Activated CD4-positive, alpha-beta T cell treated with anti-CD3 and anti-CD28 coated beads, Interleukin-2, Interleukin-4, amounts not matched to agents 100 ng/mL and 50 ng/mL, durations not matched to agents 16 hours and 8 hours (primary cell): Measurements from ENCODE around the gene LCE3C.
"Not testable (repeated sequence)": the region's sequence is repeated elsewhere in the genome, so short reads cannot be mapped to it uniquely, and the experiment has no call there.

Experiments
- DNase-seq: peaks from one replicate; pipeline ENCODE4 v3.0.0-alpha.2; 2020; ENCODE audit warnings: low spot score

LCE3C gene

GRCh38 chr1:152599934-152600333, at the start of gene LCE3C:
LCE3C (plus strand) TSS chr1:152600234; CDS start chr1:152600732, 498 bp downstream.
- no peak for DNase-seq

GRCh38 chr1:152565115-152565514, 34.9 kb upstream of the LCE3C start:
- peak; percentile 25 for DNase-seq

GRCh38 chr1:152565535-152566215, 34.4 kb upstream of the LCE3C start:
- no peak for DNase-seq

- no peak for DNase-seq
These were observed 33.4 kb upstream of the LCE3C start, which contains the start of gene LCE3E for GRCh38 chr1:152566681-152567080. LCE3E (minus strand) TSS chr1:152566780; CDS start chr1:152566208, 572 bp downstream.

GRCh38 chr1:152577168-152577567, 22.9 kb upstream of the LCE3C start:
- peak; percentile 88 for DNase-seq

- not testable (repeated sequence) for DNase-seq
These were observed 20.5 kb upstream of the LCE3C start for GRCh38 chr1:152579526-152579925.

- DNase-seq, result no peak
These were observed 19.6 kb upstream of the LCE3C start, which contains the start of gene LCE3D for GRCh38 chr1:152580433-152580832. LCE3D (minus strand) TSS chr1:152580516; CDS start chr1:152579936, 580 bp downstream.

- no peak for DNase-seq
These were observed 17.4 kb upstream of the LCE3C start for GRCh38 chr1:152582647-152583046.

- DNase-seq, result no peak
These were observed 14.4 kb upstream of the LCE3C start for GRCh38 chr1:152585586-152585985.

GRCh38 chr1:152596986-152597385, 3.0 kb upstream of the LCE3C start:
- DNase-seq, result no peak

- DNase-seq, result no peak
These were observed 13.5 kb downstream of the LCE3C start, which contains the start of gene LCE3B for GRCh38 chr1:152613511-152613910. LCE3B (plus strand) TSS chr1:152613811; CDS start chr1:152613811, 0 bp downstream.

GRCh38 chr1:152621993-152622392, 22.0 kb downstream of the LCE3C start:
- DNase-seq, result no peak

- peak; percentile 17 for DNase-seq
These were observed 22.8 kb downstream of the LCE3C start, which contains the start of gene LCE3A for GRCh38 chr1:152622803-152623202. LCE3A (minus strand) TSS chr1:152623103; CDS start chr1:152623103, 0 bp downstream.

- peak; percentile 31 for DNase-seq
These were observed 23.3 kb downstream of the LCE3C start for GRCh38 chr1:152623203-152623844.

GRCh38 chr1:152626744-152627143, 26.7 kb downstream of the LCE3C start:
- no peak for DNase-seq

- no peak for DNase-seq
These were observed 30.6 kb downstream of the LCE3C start for GRCh38 chr1:152630596-152630995.

- no peak for DNase-seq
These were observed 40.3 kb downstream of the LCE3C start for GRCh38 chr1:152640351-152640750.

GRCh38 chr1:152643945-152644344, 43.9 kb downstream of the LCE3C start:
- DNase-seq, result no peak

GRCh38 chr1:152645146-152645545, 45.1 kb downstream of the LCE3C start:
- DNase-seq, result no peak

- DNase-seq, result no peak
These were observed 46.6 kb downstream of the LCE3C start for GRCh38 chr1:152646656-152647055.
